GM18511 (cell line): ENCODE results near the gene PSIP1.
"Not testable (repeated sequence)": the region's sequence is repeated elsewhere in the genome, so short reads cannot be mapped to it uniquely, and the experiment has no call there.

Experiments used
- ATAC-seq: cut with Tn5 transposase; IDR thresholded peaks from one replicate; pipeline ENCODE4 v1.9.1; 2021; ENCODE audit warnings: mild to moderate bottlenecking, moderate library complexity; ENCODE audit not compliant: unreplicated experiment

The PSIP1 gene

GRCh38 chr9:15510789-15511575, at the start of gene PSIP1:
TSS of gene PSIP1 (minus strand) at chr9:15510970. CDS start at chr9:15510188, 782 bp downstream.
- ATAC-seq = peak; percentile 85

- ATAC-seq = peak; percentile 33
These were observed 42.7 kb upstream of the PSIP1 start for GRCh38 chr9:15553528-15553898.

- ATAC-seq = peak; percentile 79
These were observed 42.1 kb upstream of the PSIP1 start, which contains the start of gene CCDC171 for GRCh38 chr9:15552636-15553527. TSS of gene CCDC171 (plus strand) at chr9:15553043. CDS start at chr9:15564089, 11,046 bp downstream.

GRCh38 chr9:15549611-15550010, 38.8 kb upstream of the PSIP1 start:
- no peak for ATAC-seq

GRCh38 chr9:15543047-15543813, 32.5 kb upstream of the PSIP1 start:
- ATAC-seq = no peak

- no peak for ATAC-seq
These were observed 31.9 kb upstream of the PSIP1 start for GRCh38 chr9:15542624-15543023.

- ATAC-seq = no peak
These were observed 31.1 kb upstream of the PSIP1 start for GRCh38 chr9:15541872-15542271.

GRCh38 chr9:15531380-15531779, 20.6 kb upstream of the PSIP1 start:
- peak; percentile 32 for ATAC-seq

GRCh38 chr9:15529566-15530324, 19.0 kb upstream of the PSIP1 start:
- peak; percentile 89 for ATAC-seq

GRCh38 chr9:15527035-15527434, 16.3 kb upstream of the PSIP1 start:
- ATAC-seq = not testable (repeated sequence)

GRCh38 chr9:15525958-15526357, 15.2 kb upstream of the PSIP1 start:
- ATAC-seq = no peak

- ATAC-seq = no peak
These were observed 14.2 kb upstream of the PSIP1 start for GRCh38 chr9:15524845-15525455.

- ATAC-seq = no peak
These were observed 11.5 kb upstream of the PSIP1 start for GRCh38 chr9:15522130-15522755.

- ATAC-seq = no peak
These were observed 10.5 kb upstream of the PSIP1 start for GRCh38 chr9:15521254-15521653.

- no peak for ATAC-seq
These were observed 9.1 kb upstream of the PSIP1 start for GRCh38 chr9:15519831-15520230.

- ATAC-seq = no peak
These were observed 2.6 kb upstream of the PSIP1 start for GRCh38 chr9:15513335-15513734.

- ATAC-seq = no peak
These were observed 2.1 kb upstream of the PSIP1 start for GRCh38 chr9:15512889-15513288.

GRCh38 chr9:15512204-15512603, 1.4 kb upstream of the PSIP1 start:
- no peak for ATAC-seq
